Right renal pelvis (tissue), 4 donors: Measurements from ENCODE around the gene RNH1. TPM values are rescaled to one million over a fixed set of nuclear protein-coding genes. Genes with fewer than 3 reads are reported as not detected.
A peak's percentile ranks its signal among the peaks of the same experiment; 100 is the strongest.

Experiments
- DNase-seq, 4 donors: peaks; one replicate each; pipeline ENCODE4 v3.0.0-alpha.2; 2013; ENCODE audit warnings: low read depth in 4 of 4, low spot score in 3 of 4, missing footprints in 1 of 4
- polyA plus RNA-seq, 4 donors: library from polyadenylated mRNA; unstranded; fragments of 120-200 nt; gene quantifications; one replicate each; pipeline ENCODE4 v1.2.1, GENCODE V29; 2013; ENCODE audit not compliant: insufficient read length in 4 of 4

Gene RNH1
- polyA plus RNA-seq, result 100 to 1,000 TPM in 1 of 4 donors, 10 to 100 TPM in 3; 80.9 to 120 (median 86.6) TPM

DNA sequence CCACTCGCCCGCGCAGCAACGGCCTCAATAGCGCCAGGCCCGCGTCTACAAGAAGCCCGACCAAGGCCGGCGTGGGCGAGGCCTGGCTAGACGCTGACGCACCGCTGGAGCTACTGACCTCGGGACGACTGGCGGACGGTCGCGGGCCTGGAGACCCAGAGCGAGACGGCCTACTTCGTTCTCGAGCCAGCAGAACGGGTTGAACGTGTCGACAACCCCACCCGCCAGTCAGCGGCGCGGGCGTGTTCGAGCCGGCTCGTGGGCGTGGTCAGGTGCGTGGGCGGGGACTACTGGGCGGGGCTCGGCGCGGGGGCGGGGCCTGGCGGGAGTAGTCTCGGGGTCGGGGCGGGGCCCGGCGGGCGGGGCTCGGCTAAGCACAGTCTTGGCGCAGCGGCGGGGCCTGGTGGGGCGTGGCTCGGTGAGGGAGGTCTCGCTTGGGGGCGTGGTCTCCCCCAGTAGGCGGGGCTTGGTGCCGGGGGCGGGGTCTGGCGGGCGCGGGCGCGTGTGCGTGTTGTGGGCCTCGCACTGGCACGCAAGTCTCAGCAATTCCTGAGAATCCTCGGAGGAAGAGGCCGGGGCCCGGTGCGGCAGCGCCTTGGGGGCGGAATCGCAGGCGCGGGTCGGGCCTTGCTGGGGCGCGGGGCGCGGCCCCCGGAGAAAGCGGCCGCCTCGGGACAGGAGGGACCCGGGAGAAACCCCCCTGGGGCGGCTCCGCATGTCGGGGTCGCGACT lies at the start of gene RNH1:
TSS of gene RNH1 (minus strand) at position 248 of the 732 bp plus-strand sequence. CDS start 5,080 bp downstream, outside the sequence.
- DNase-seq, result peak; percentile 82 to 88 (median 86)

DNA sequence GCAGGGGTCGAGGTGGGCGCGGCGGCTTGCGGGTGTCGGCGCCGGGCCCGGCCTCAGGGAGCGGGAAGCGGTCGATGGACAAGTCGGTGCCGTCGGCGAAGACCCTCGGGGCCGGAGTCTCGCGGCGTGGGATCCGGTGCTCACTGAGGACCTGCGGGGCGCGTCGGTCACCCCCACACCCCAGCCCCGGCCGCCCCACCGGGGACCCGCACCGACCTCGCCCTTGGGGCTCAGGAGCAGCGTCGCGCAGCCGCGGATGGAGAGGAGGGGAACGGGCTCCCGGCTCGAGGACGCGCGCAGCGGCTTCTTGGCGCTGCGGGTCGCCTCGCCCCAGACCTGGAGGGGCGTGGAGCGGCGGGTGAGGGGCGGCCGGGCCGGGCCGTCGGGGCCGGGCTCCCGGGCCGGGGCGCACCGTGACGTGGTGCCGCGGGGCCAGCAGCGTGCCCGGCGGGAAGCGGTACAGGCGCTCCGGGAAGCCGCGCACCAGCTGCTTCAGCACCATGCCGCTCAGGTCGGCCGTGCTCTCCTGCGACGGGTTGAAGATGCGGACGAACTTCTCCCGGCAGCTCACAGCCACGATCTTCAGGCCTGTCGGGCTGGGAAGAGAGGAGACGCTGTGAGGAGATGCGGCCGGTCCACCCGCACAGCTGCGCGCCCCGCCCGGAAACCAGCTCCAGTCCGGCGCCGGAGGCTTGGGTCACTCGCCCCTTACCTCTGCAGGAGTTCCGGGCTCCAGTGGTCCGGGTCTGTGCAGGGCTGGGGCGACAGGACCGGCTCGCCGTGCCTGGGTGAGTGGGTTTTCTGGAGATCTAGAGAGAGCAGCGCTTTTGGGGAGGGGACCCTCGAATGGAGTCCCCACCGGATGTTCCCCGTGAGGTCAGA lies 49.0 kb upstream of the RNH1 start:
- DNase-seq, result no peak

- DNase-seq, result no peak
Measured at GRCh38 chr11:555227-555779, 48.3 kb upstream of the RNH1 start.

DNA sequence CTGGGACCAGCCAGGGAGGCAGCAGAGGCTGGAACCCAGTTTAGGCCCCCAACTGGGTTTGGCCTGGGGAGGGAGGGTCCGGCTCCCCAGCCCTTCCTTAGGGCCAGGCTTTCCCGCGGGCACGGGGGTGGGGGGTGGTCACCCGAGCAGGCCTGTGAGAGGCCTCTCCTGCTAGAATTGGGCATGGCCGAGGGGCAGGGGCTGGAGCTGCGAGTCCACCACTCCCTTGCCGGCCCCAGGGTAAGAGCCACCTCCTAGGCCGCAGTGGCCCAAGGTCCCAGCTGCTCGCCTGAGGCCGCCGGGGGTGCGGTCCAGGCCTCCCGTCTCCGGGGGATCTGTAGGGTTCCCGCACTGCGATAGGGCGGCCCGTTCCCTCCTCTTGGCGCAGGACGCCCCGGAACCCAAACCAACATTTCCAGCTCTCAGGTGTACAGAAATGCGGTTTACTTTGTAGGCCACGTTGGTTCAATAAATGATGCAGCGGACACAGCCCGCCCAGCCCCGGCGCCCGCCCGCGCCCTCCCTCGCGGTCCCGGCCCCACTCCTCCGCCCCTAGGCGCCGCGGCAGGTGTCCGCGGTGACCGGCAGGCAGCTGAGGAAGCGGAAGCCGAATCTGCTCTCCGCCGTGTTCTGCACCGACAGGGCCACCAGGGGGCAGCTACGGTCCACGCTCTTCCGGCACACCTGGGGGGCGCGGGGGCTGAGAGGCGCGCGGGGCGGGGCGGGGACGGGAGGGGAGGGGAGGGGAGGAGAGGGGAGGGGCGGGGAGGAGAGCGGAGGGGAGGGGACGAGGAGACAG lies 47.6 kb upstream of the RNH1 start:
- DNase-seq, result no peak

DNA sequence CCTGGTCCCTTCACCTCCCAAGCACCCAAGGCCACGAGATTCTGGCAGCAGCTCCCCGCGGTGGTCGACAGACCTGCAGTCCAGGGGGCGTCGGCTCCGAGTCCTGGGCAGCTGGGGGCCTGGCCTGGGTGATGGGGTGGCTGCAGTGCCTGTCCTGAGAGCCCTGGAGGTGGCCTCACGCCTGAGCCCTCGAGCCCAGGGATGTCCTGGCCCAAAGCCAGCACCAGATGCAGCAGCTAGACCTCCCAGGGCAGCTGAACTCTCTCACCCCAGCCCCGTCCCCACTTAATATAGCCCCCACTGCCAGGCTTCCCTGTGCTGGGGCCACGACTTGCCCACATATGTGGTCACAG lies 46.9 kb upstream of the RNH1 start:
- no peak for DNase-seq

GRCh38 chr11:553083-553987 lies 46.3 kb upstream of the RNH1 start:
- no peak for DNase-seq

DNA sequence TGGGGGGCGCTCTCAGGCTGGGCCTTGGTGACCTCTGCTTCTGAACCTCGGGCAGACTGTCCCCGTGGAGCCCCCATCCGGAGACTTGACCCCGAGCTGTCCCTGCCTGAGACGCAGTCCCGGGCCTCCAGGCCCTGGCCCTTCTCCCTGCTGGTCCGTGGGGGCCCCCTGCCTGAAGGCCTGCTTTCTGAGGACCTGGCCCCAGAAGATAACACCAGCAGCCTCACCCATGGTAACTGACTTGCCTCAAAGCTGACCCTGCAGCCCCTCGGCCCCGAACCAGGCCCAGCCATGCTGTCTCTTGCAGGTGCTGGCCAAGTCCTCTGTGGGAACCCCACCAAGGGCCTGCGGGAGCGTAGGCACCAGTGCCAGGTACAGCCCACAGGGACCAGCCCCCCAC lies 44.6 kb upstream of the RNH1 start:
- DNase-seq, result no peak

DNA sequence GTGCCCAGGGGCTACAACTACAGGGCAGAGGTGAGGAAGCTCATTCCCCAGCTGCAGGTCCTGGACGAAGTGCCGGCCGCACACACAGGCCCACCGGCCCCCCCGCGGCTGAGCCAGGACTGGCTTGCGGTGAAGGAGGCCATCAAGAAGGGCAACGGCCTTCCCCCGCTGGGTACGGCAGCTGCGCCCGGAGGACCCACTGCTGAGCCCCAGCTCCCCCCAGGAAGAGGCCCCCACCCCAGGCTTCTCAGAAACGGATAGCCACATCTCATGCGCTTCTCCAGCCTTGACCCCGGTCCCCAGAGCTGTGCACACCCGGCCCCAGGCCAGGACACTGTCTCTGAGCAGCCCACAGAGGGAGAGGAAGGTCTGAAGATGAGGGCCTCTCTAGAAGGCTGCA lies 44.1 kb upstream of the RNH1 start:
- DNase-seq, result no peak

DNA sequence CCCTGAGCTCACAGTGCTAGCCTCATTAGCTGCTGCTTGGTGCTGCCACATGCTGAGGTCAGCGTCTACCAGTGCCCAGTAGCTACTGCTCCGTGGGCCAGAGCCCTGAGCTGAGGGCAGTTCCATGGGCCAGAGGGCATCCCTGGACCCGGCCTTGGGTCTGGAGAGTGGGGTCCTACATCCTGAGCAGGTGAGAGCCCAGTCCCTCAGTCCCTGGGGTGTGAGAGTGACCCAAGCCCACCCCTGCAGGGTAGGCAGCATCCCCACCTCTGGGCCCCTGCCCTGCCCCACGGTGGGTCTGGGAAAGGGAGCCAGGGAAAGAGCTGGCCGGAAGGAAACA lies 43.7 kb upstream of the RNH1 start:
- DNase-seq, result no peak

- DNase-seq, result no peak
Measured at GRCh38 chr11:550021-550745, 43.1 kb upstream of the RNH1 start.

DNA sequence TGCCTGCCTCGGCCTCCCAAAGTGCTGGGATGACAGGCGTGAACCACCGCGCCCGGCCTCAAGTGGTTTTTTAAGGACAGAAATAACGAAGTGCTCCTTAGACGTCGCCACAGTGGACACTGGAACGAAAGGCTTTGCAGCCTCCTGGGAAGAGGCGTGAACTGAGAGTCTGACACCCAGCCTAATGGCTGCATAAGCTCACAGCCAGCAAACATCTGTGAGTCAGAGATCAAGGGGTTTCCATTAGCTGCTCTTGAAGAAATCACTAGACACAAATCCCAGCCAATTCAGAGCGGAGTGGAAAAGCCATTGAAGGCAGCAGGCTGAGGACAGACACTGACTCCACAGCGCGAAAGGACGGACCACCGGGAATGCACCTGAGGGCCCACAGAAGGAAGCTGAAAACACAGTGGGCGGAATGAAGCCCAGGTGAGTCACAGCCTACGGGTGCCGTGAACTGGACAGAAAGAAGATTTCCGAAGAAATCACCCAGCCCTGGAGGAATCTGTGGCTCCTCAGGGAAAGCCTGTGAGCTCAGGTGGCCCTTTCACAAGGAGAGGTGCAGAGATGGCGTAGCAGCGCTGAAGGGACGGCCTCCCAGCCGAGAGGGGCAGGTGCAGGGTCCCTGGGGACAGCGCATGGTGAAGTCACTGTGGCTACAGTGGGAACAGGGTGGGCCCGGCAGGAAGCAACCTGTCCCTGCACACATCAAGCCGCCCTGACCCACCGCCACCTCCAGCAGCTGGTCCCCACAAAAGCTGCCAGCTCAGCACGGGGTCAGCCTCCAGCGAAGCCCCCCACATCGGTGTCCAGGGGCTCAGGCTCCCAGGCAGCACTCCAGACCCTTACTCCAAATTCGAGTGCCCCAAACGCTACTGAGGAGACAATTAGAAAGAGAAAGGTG lies 41.9 kb upstream of the RNH1 start:
- DNase-seq, result no peak

DNA sequence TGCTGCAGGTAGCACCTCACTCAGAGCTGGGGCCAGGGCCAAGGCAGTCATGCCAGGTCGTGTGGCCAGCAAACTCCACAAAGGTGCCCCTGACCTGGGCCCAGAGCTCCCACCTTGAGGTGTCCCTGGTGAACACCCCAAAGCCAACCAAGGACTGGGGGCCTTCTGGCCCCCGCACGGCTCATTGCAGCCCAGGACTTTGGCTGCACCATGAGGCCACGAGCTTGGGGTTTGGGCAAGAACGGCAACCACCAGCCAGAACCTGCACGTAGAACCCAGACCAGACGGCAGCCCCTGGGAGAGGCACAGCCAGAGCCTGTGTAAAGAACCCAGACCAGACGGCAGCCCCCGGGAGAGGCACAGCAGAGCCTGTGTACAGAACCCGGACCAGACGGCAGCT lies 38.1 kb upstream of the RNH1 start:
- DNase-seq, result no peak

GRCh38 chr11:544817-545166 lies 37.8 kb upstream of the RNH1 start:
- no peak for DNase-seq

GRCh38 chr11:541433-541885 lies 34.4 kb upstream of the RNH1 start:
- DNase-seq, result no peak

GRCh38 chr11:540583-541432 lies 33.8 kb upstream of the RNH1 start:
- DNase-seq, result no peak

- no peak for DNase-seq
Measured at GRCh38 chr11:539971-540481, 33.0 kb upstream of the RNH1 start.

GRCh38 chr11:538431-539051 lies 31.5 kb upstream of the RNH1 start:
- DNase-seq, result no peak
